Right lobe of liver (tissue), 6 donors: ENCODE measurements around the gene MAP3K20. TPM values are rescaled to one million over a fixed set of nuclear protein-coding genes. Genes with fewer than 3 reads are reported as not detected.

ENCODE experiments used
- ATAC-seq, 4 donors: fragments of 200-7000 bp; cut with Tn5 transposase; one replicate each; pipeline ENCODE4 v1.9.1; 2020; ENCODE audit warnings: mild to moderate bottlenecking in 4 of 4, moderate library complexity in 4 of 4
- DNase-seq, 3 donors: peaks; one replicate each; pipeline ENCODE4 v3.0.0-alpha.2; 2020
- H3K27ac ChIP-seq, 3 donors: fragments of 200-600 bp; one replicate each; pipeline ENCODE4 v1.8.0; 2022
- H3K27me3 ChIP-seq, 2 donors: fragments of 200-600 bp; one replicate each; pipeline ENCODE4 v1.8.0; 2022
- H3K36me3 ChIP-seq, 4 donors: fragments of 200-600 bp; sonication (generic) in 1 of 4; one replicate each; pipeline versions ENCODE4 v1.5.1 to v1.8.0; 2017 to 2022; ENCODE audit warnings: control low read depth in 1 of 4
- H3K4me1 ChIP-seq, 4 donors: fragments of 200-600 bp; sonication (generic) in 1 of 4; one replicate each; pipeline versions ENCODE4 v1.5.1 to v1.8.0; 2017 to 2022; ENCODE audit warnings: control low read depth in 1 of 4
- H3K4me3 ChIP-seq, 3 donors: fragments of 200-600 bp; one replicate each; pipeline ENCODE4 v1.8.0; 2022
- H3K9me3 ChIP-seq, 4 donors: fragments of 200-600 bp; sonication (generic) in 1 of 4; one replicate each; pipeline versions ENCODE4 v1.5.1 to v1.8.0; 2017 to 2022; ENCODE audit warnings: control low read depth in 1 of 4
- POLR2A ChIP-seq: fragments of 450-650 bp; IDR thresholded peaks from one replicate; pipeline ENCODE4 v1.6.1; 2017; ENCODE audit warnings: antibody characterized with exemption, mild to moderate bottlenecking
- WGBS: methylation state at CpG from one replicate; pipeline ENCODE4 v1.1.6; 2018; ENCODE audit warnings: low coverage, low lambda C conversion rate; ENCODE audit not compliant: insufficient coverage; ENCODE audit errors: missing lambda C conversion rate; 5-methylcytosine and 5-hydroxymethylcytosine counted together
- intact Hi-C, 2 donors: fragments of 100-400 bp; cut with DNase I; formaldehyde crosslinking; loops; one replicate each; pipeline versions ENCODE4 v1.11.2 to v1.14.1; 2022
- total RNA-seq, 6 experiments: library from RNA; depleted of rRNA in 2 of 6; stranded (reverse); fragments of >200 nt in 2 of 6; fragmentation: NEBNext Ultra II Directional in 3 of 6; extraction: Animal tissue kit (Norgen Biotek cat#: 25700) in 3 of 6; gene quantifications; one replicate each; pipeline versions ENCODE4 v1.1.0 to v1.2.4, GENCODE V29; 2016 to 2023
- TF ChIP-seq, protein P1 (sequence below), 4 donors: fragments of 200-600 bp in 3 of 4; fragments of 450-650 bp in 1 of 4; IDR thresholded peaks; one replicate each; pipeline versions ENCODE4 v1.5.1 to v1.8.0; 2016 to 2022; ENCODE audit warnings: antibody characterized with exemption in 4 of 4, mild to moderate bottlenecking in 2 of 4
- donor health status: DM: no; HTN: yes; CAD: no.
- donor health status: DM: no; HTN: no; CAD: no.
- donor health status: DM: no; HTN: no; CAD: no.
- donor health status: DM: no; HTN: yes; CAD: no.
- donor health status: DM: no; HTN: yes; CAD: no.

Gene MAP3K20
- total RNA-seq, 6 experiments from 2014 or later = 16.0 to 36.8 (median 22.0) TPM

DNA sequence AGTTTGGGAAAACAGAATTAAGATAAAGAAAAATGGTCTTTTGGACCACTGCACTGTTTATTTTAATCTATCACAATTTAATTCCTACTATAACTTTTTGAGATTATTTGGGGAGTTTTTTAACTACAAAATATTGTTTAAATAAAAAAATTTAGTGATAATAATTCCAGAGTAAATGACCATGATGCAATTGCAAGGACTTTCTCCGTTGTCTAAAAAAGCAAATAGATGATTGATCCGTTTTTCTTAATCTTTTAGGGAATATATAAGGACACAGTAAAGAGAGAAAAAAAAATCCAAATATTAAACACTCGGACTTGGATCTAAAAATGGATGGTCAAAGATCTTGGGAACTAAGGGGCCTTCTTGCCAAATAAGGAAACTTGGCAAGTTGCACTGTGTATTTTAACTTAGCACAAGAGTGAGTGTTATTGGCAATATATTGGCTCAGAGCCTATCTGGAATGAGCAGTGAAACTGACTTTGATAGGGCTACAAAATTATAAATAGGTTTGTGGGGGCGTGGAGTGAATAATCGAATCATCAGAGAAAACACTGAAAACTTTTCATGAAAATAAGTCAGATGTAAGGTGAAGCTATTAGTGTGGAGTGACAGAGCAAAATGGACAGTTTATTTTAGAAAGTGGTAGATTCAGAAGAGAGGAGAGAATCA is 2.0 kb downstream of the MAP3K20 start:
- Histone ChIP-seq H3K36me3 (no peaks in the 10 kb centered on the region), H3K4me3 (peak overlapping the region; percentile 68 to 75 (median 72)), H3K27ac (peak overlapping the region; percentile 99 to 100 (median 99)), H3K9me3 (no peaks in the 10 kb centered on the region), H3K27me3 (no peaks in the 10 kb centered on the region), H3K4me1 (peaks cover 0 to 9% (median 0%) of the 10 kb centered on the region in 4 donors)
- intact Hi-C loops = no loop called here
- WGBS = 19% methylated on average over 5 of the region's 5 CpGs
- peak in 1 of 3 donors; percentile 57 for DNase-seq
- no peak for TF ChIP-seq POLR2A
- ATAC-seq = peak; percentile 43 to 60 (median 52)

DNA sequence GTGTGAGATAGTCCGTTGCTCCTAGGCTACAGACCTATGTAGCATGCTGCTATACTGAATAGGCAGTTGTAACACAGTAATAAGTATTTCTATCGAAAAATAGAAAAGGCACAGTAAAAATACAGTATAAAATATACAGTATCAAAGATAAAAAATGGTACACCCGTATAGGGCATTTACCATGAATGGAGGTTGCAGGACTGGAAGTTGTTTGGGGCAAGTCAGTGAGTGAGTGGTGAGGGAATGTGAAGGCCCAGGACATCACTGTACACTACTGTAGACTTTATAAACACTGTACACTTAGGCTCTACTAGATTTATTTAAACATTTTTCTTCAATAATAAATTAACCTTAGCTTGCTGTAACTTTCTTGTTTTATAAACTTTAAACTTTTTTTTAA is 3.5 kb downstream of the MAP3K20 start:
- Histone ChIP-seq H3K4me1 (peaks cover 0 to 21% (median 3%) of the 10 kb centered on the region in 4 donors), H3K27ac (peak overlapping the region in 1 of 3 donors; percentile 100), H3K4me3 (no peak overlapping the region), H3K9me3 (no peaks in the 10 kb centered on the region), H3K36me3 (no peaks in the 10 kb centered on the region), H3K27me3 (no peaks in the 10 kb centered on the region)
- intact Hi-C loops = no loop called here
- DNase-seq (no peak), ATAC-seq (no peak)
- 74% methylated on average over 3 of the region's 3 CpGs for WGBS
- TF ChIP-seq, protein P1, sequence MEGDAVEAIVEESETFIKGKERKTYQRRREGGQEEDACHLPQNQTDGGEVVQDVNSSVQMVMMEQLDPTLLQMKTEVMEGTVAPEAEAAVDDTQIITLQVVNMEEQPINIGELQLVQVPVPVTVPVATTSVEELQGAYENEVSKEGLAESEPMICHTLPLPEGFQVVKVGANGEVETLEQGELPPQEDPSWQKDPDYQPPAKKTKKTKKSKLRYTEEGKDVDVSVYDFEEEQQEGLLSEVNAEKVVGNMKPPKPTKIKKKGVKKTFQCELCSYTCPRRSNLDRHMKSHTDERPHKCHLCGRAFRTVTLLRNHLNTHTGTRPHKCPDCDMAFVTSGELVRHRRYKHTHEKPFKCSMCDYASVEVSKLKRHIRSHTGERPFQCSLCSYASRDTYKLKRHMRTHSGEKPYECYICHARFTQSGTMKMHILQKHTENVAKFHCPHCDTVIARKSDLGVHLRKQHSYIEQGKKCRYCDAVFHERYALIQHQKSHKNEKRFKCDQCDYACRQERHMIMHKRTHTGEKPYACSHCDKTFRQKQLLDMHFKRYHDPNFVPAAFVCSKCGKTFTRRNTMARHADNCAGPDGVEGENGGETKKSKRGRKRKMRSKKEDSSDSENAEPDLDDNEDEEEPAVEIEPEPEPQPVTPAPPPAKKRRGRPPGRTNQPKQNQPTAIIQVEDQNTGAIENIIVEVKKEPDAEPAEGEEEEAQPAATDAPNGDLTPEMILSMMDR (IDR thresholded peaks at IDR 0.05) = no peak
- no peak for TF ChIP-seq POLR2A

DNA sequence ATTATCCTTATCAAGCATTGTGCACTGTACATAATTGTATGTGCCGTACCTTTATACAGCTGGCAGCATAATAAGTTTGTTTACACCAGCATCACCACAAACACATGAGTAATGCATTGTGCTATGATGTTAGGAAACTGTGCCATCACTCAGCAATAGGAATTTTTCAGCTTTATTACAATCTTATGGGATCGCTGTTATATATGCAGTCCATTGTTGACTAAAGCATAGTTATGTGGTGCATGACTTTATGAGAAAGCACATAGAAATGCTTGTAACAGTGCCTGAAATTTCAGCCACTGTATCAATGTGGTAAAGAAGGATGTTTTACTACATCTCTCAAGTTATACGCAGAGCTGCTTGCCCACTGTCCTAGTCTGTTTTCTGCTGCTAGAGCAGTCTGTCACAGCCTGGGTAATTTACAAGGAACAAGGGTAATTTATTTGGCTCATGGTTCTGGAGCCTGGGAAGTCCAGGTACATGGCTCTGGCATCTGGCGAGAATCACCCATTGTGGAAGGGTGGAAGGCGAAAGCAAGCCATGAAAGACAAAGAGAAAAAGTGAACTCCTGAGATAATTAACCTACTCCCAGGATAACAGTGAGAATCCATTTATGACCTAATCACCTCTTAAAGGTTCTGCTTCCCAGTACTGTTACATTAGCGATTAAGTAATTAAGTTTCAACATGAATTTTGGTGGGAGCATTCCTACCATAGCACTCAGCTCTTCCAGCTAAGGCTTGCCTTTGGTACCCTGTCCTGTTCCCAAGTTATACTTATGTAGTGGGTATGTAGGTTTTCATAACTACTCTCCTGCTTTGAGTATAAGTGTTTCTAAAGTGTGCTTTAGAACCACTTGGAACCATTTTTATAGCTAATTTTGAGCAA is 4.6 kb downstream of the MAP3K20 start:
- no peak for DNase-seq
- Histone ChIP-seq H3K4me1 (peaks cover 0 to 27% (median 4%) of the 10 kb centered on the region in 4 donors), H3K36me3 (no peaks in the 10 kb centered on the region), H3K4me3 (no peak overlapping the region), H3K27ac (no peak overlapping the region), H3K27me3 (no peaks in the 10 kb centered on the region), H3K9me3 (no peaks in the 10 kb centered on the region)
- ATAC-seq = no peak
- no peak for TF ChIP-seq POLR2A
- TF ChIP-seq, protein P1 (IDR thresholded peaks at IDR 0.05) = no peak
- intact Hi-C loops = no loop called here
- 90% methylated on average over 6 of the region's 6 CpGs for WGBS

DNA sequence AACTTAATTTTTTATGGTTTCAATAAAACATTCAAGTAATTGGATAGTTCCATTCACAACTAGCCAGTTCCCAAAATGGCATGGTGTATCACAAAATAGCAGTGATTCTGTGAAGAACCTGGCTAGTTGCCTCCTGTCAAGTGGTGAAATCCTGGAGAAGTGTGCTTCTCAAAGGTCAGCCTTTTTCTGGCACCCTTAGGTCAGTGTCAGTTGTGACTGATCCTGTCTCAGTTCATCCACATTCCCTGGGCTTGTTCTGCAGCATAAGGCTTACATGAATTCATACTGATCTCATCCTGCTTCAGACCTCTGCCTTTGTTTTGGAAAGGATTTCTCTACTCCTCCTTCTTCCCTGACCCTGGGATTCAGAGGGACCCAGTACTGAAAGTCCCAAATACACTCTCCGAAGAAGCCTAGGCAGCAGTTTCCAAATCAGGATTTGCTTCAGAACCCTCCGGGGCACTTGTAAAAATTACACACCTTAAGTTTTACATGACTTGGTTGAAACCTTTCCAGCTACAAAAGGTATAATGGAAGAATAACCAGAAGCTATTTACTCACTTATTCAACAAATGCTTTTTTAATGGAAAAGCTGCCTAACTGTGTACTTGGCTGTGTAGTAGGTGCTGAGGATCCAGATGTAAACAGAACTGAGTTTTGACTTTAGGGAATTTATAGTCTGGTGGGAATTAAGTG is 11.0 kb downstream of the MAP3K20 start:
- no peak for TF ChIP-seq POLR2A
- TF ChIP-seq, protein P1 (IDR thresholded peaks at IDR 0.05) = no peak
- Histone ChIP-seq H3K27me3 (no peaks in the 10 kb centered on the region), H3K9me3 (no peaks in the 10 kb centered on the region), H3K4me3 (no peak overlapping the region), H3K36me3 (no peaks in the 10 kb centered on the region), H3K4me1 (peaks cover 0 to 53% (median 11%) of the 10 kb centered on the region in 4 donors), H3K27ac (peak overlapping the region; percentile 18 to 61 (median 23))
- DNase-seq (peak in 1 of 3 donors; percentile 58), ATAC-seq (peak; percentile 55 to 72 (median 66))
- intact Hi-C loops = no loop called here
- 65% methylated on average over 2 of the region's 2 CpGs for WGBS
